ENCODE data around the gene ORC5. TPM values are rescaled to one million over a fixed set of nuclear protein-coding genes. Genes with fewer than 3 reads are reported as not detected.
A peak's percentile ranks its signal among the peaks of the same experiment; 100 is the strongest.

The ORC5 gene
- total RNA-seq, 4 donors from 2014 or later: 10.5 to 28.7 (median 13.5) TPM

- TF ChIP-seq CTCF (IDR thresholded peaks at IDR 0.05) (peak in 1 of 2 donors; percentile 6), POLR2AphosphoS5 (IDR thresholded peaks at IDR 0.05) (no peak), POLR2A (IDR thresholded peaks at IDR 0.05) (no peak), EP300 (IDR thresholded peaks at IDR 0.05) (no peak)
- H3K4me3 ChIP-seq: no peak overlapping the region
- no peak overlapping the region for H3K27ac ChIP-seq
- no peaks in the 10 kb centered on the region for H3K4me1 ChIP-seq
- DNase-seq (ENCODE audit: low spot score in 2 of 2): no peak
- H3K27me3 ChIP-seq: no peaks in the 10 kb centered on the region
- H3K9me3 ChIP-seq: no peaks in the 10 kb centered on the region
- 25% methylated on average over 2 of the region's 2 CpGs for WGBS
- H3K36me3 ChIP-seq: peaks cover 4% of the 10 kb centered on the region
These were observed 51.0 kb downstream of the ORC5 start for GRCh38 chr7:104156842-104157277.

DNA sequence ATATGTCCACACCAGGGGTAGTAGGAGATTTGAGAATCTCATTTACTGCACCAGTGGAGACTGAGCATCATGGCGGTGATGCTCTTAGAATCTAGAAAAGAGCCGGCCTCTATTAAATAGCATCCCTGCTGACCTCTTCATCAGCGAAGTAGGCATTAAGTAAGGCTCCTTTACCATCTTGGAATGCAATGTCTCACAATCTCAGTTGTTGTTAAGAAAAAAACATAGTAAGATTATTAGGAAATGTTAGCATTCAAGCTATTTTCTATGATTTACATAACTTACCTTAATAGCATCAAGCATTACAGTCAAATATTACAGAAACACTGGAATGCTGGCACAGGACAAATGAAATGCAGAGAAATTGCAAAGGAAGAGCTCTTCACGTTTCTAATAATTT lies 54.5 kb downstream of the ORC5 start:
- H3K4me1 ChIP-seq: no peaks in the 10 kb centered on the region
- WGBS: 69% methylated on average over 4 of the region's 4 CpGs

DNA sequence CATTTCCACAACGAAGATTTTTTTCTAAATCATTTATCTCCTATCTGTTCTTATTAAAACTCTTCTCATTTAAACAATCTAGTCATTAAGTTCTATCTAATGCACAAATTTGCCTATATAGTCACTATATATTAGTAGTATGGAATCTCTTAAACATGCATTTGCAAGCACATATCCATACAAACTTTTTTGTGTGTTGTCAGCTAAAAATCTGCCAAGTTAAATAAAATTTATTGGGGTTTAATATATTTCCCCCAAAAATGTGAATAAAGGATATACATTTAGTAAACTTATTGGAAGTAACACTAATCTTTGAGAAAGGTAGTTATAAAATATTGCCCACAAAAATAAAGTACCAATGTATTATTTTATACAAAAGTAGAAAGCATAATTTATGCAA lies 55.3 kb downstream of the ORC5 start:
- Histone ChIP-seq H3K9me3 (no peaks in the 10 kb centered on the region), H3K27me3 (no peaks in the 10 kb centered on the region), H3K4me1 (no peaks in the 10 kb centered on the region), H3K36me3 (peaks cover 13% of the 10 kb centered on the region), H3K4me3 (no peak overlapping the region), H3K27ac (no peak overlapping the region)
- 55% methylated on average over 1 of the region's 1 CpG for WGBS
- no peak for DNase-seq (ENCODE audit: low spot score in 2 of 2)
- TF ChIP-seq POLR2AphosphoS5 (IDR thresholded peaks at IDR 0.05) (no peak), POLR2A (IDR thresholded peaks at IDR 0.05) (no peak), EP300 (IDR thresholded peaks at IDR 0.05) (no peak), CTCF (IDR thresholded peaks at IDR 0.05) (no peak)

More for the DNA sequence above, 54.5 kb downstream of the ORC5 start:
- no peak overlapping the region for H3K4me3 ChIP-seq
- no peaks in the 10 kb centered on the region for H3K9me3 ChIP-seq
- TF ChIP-seq CTCF (IDR thresholded peaks at IDR 0.05) (no peak), POLR2A (IDR thresholded peaks at IDR 0.05) (no peak), EP300 (IDR thresholded peaks at IDR 0.05) (no peak), POLR2AphosphoS5 (IDR thresholded peaks at IDR 0.05) (no peak)
- H3K36me3 ChIP-seq: peaks cover 13% of the 10 kb centered on the region
- no peaks in the 10 kb centered on the region for H3K27me3 ChIP-seq
- no peak overlapping the region for H3K27ac ChIP-seq
- no peak for DNase-seq (ENCODE audit: low spot score in 2 of 2)

- H3K36me3 ChIP-seq: peaks cover 13% of the 10 kb centered on the region
- no peaks in the 10 kb centered on the region for H3K27me3 ChIP-seq
- 84% methylated on average over 1 of the region's 1 CpG for WGBS
- TF ChIP-seq POLR2A (IDR thresholded peaks at IDR 0.05) (no peak), EP300 (IDR thresholded peaks at IDR 0.05) (no peak), CTCF (IDR thresholded peaks at IDR 0.05) (no peak), POLR2AphosphoS5 (IDR thresholded peaks at IDR 0.05) (no peak)
- no peak overlapping the region for H3K4me3 ChIP-seq
- no peaks in the 10 kb centered on the region for H3K9me3 ChIP-seq
- DNase-seq (ENCODE audit: low spot score in 2 of 2): no peak
- no peaks in the 10 kb centered on the region for H3K4me1 ChIP-seq
- H3K27ac ChIP-seq: no peak overlapping the region
These were observed 57.3 kb downstream of the ORC5 start for GRCh38 chr7:104150470-104150869.

GRCh38 chr7:104149822-104150221 lies 58.0 kb downstream of the ORC5 start:
- Histone ChIP-seq H3K27ac (no peak overlapping the region), H3K27me3 (no peaks in the 10 kb centered on the region), H3K36me3 (peaks cover 13% of the 10 kb centered on the region), H3K4me3 (no peak overlapping the region), H3K4me1 (no peaks in the 10 kb centered on the region), H3K9me3 (no peaks in the 10 kb centered on the region)
- no peak for TF ChIP-seq EP300 (IDR thresholded peaks at IDR 0.05)
- TF ChIP-seq POLR2A (IDR thresholded peaks at IDR 0.05): no peak
- TF ChIP-seq POLR2AphosphoS5 (IDR thresholded peaks at IDR 0.05): no peak
- TF ChIP-seq CTCF (IDR thresholded peaks at IDR 0.05): no peak
- WGBS: 89% methylated on average over 2 of the region's 2 CpGs
- DNase-seq (ENCODE audit: low spot score in 2 of 2): no peak

Data from suprapubic skin (tissue), 4 donors.